ENCODE measurements around the gene ERICH6B.

ERICH6B gene

DNA sequence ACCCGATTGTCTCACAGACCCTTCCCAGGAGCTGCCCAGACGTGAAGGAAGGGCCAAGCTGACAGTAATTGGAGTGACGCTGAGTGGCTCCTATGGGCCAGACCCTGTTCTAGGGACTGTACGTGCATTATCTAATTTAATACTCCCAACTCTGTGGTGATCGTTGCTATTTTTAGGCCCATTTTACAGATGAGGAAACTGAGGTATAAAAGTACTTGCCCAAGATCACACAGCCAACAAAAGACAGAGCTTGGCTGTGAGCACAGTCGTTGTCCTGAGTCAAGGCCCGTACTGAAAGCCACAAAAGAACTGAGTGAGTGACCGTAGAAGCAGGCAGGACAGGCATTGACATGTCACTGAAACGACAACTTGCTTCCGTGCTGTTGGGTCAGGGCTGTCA lies 74.7 kb downstream of the ERICH6B start:
- no peak for DNase-seq

- DNase-seq: no peak
Measured at GRCh38 chr13:45540195-45540594, 75.3 kb downstream of the ERICH6B start.

- no peak for DNase-seq
Measured at GRCh38 chr13:45538382-45538781, 77.2 kb downstream of the ERICH6B start.

- DNase-seq: no peak
Measured at GRCh38 chr13:45537516-45537915, 78.0 kb downstream of the ERICH6B start.

DNA sequence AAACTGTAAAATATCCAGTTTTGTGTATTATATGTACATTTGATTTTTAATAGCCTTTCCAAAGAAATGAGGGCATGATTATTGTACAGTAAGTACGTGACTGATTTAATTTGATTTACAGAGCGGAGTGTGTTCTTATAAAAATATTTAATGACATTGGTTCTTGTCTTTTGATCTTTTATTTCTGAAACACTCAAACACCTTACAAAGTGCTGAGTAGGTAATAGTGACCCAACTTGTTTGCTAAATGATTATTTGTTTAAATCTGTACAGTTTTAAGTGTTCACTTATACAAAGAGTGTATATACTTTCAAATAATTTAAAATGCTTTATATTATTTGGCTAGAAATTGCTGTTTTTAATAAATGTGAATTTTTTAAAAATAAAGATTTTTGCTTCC lies 79.3 kb downstream of the ERICH6B start:
- no peak for DNase-seq

- no peak for DNase-seq
Measured at GRCh38 chr13:45534604-45535003, 80.9 kb downstream of the ERICH6B start.

GRCh38 chr13:45529758-45530157 lies 85.8 kb downstream of the ERICH6B start:
- no peak for DNase-seq

GRCh38 chr13:45527699-45528462 lies 87.7 kb downstream of the ERICH6B start:
- no peak for DNase-seq

DNA sequence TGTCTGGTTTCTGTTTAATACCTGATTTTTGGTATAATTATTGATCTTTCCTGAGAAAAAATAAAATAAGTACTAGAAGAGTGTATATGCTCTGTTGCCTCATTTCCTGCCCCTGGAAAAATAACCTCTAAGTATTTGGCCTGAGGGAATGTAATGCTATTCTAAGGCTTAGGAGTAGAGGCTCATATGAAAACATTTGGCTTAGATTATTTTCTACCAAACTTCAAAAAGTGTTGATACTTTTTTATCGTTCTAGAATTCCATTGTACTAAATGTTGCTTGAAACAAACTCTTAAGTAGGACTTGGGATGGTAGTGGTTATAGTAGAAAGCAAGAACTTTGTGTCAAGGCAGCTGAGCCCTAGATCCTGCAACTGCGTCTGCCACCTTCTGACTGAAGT lies 93.0 kb downstream of the ERICH6B start:
- no peak for DNase-seq

GRCh38 chr13:45521297-45521696 lies 94.2 kb downstream of the ERICH6B start:
- DNase-seq: no peak

GRCh38 chr13:45519493-45519892 lies 96.0 kb downstream of the ERICH6B start:
- DNase-seq: no peak

DNA sequence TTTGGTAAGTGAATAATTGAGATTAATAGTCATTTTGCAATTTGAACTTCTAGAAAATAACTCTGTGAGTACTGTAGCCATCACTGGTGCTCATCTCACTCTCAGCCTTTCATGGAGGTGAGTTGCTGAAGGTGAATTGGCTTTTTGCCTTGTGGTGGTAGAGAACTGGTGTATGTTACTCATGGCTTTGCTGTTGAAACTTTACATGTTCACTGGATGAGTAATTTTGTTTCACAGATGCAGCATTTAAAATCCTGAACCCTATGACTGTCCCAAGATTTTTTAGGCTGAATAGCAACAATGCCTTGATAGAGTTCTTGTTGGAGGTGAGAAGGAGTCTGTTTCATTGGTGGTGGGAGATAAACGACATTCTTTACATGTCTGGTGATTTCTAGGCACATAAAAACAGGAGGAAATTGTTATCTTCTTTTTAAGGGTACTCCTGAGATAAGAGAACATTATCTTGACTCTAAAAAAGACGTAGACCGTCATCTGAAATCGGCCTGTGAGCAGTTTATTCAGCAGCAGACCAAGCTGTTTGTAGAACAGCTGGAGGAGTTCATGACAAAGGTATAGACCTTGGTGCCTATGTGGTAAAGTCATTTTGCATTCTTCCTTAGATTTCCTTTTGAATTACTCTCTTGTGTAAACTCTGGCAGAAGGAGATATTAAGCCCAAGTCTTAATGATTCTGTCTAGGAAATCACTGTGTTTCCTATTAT lies 96.9 kb downstream of the ERICH6B start:
- DNase-seq: no peak

GRCh38 chr13:45516757-45517156 lies 98.8 kb downstream of the ERICH6B start:
- no peak for DNase-seq

DNA sequence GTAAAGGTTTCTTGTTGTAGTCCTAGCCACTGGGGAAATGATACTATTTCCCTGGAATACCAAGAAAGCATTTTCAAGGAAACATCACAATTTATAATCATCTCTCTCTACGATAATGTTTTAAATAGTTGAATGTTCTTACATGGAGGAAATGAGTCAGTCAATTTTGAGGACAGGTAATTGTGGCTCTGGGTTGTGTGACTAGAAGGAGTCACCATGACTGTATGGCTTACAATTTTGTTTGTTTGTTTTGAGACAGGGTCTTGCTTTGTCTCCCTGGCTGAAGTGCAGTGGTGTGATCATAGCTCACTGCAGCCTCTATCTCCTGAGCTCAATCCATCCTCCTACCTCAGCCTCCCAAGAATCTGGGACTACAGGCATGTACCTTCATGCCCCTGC lies 103.4 kb downstream of the ERICH6B start:
- DNase-seq: no peak

DNA sequence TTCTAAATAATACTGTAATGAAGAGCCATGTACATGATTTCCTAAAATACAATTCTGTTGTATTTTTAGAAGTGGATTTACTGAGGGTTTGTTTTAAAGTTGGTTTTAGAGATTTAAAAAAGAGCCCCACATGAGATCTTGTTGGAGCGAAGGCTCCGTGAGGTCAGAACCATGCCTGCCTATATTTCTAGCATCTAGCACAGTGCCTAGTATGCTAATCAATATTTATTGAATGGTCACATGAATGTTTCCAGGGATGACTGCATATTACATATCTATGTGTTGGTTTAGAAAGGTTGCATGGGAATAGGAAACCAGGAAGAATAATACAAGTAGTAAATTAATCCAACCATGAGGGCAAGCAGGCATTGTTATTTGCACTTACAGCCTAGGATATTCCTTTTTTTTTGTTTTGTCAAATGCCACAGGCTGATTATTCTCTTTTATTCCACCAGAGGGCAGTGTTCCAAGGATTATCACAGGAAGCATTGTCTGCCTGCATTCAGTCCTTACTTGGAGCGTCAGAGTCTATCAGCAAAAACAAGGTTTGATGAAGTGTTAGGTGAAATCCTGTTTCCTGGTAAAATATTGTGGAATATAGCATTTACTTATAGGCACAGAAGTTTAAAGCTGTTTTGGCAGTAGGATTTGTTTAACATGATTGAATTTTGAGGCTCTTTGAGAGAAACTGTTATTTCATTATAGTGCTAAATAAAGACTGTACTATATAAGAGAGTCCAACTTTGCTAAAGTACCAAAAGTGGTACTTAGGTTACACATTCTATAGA lies 104.0 kb downstream of the ERICH6B start:
- DNase-seq: no peak

- no peak for DNase-seq
Measured at GRCh38 chr13:45510672-45511071, 104.9 kb downstream of the ERICH6B start.

GRCh38 chr13:45508776-45509175 lies 106.8 kb downstream of the ERICH6B start:
- DNase-seq: no peak

- DNase-seq: no peak
Measured at GRCh38 chr13:45506811-45507210, 108.7 kb downstream of the ERICH6B start.

DNA sequence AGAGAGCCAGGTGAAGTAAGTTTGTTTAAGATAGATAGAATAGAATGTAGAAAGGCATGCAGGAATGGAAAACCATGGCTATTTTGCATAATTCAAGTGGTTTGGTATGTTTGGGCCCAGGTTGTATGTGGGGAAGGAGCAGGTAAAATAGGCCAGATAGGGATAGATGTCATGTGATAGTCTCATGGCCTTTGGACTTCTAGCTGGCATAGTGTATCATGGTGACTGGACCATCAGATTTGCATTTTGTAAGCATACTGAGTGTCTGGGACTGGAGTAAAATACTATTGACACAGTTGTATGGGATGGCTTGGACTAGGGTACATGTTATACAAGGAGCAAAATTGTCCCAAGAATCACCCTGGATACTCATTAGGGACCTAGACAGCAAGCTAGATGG lies 111.9 kb downstream of the ERICH6B start:
- DNase-seq: no peak

GRCh38 chr13:45501175-45501526 lies 114.4 kb downstream of the ERICH6B start:
- DNase-seq: no peak

GRCh38 chr13:45500492-45501174 lies 114.9 kb downstream of the ERICH6B start:
- DNase-seq: no peak

DNA sequence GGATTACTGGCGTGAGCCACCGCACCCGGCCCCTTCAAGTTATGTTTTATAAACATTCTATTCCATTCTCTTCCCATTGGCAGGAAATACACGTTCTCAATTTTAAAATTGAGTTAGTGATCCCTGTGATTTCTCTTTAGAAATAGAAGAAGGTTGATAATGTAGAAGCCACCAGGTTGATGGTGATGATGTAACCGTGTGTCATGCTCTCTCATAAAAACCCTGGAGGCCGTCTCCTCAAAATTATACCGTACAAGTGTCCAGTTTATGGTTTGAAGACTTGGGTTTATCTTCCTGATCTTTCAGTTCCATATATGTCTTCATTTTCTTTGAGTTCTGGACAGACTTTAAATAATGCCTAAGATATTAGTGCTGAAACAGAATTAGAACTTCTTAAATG lies 118.6 kb downstream of the ERICH6B start:
- DNase-seq: no peak

GRCh38 chr13:45492538-45492937 lies 123.0 kb downstream of the ERICH6B start:
- DNase-seq: no peak
